Stimulated activated CD4-positive, alpha-beta T cell treated with anti-CD3 and anti-CD28 coated beads, Interleukin-15, amount 100 ng/mL, for 24 hours (primary cell): ENCODE data around the gene ZNF862.
A peak's percentile ranks its signal among the peaks of the same experiment; 100 is the strongest.

Experiments
- DNase-seq: peaks from one replicate; pipeline ENCODE4 v3.0.0-alpha.2; 2020

The ZNF862 gene

DNA sequence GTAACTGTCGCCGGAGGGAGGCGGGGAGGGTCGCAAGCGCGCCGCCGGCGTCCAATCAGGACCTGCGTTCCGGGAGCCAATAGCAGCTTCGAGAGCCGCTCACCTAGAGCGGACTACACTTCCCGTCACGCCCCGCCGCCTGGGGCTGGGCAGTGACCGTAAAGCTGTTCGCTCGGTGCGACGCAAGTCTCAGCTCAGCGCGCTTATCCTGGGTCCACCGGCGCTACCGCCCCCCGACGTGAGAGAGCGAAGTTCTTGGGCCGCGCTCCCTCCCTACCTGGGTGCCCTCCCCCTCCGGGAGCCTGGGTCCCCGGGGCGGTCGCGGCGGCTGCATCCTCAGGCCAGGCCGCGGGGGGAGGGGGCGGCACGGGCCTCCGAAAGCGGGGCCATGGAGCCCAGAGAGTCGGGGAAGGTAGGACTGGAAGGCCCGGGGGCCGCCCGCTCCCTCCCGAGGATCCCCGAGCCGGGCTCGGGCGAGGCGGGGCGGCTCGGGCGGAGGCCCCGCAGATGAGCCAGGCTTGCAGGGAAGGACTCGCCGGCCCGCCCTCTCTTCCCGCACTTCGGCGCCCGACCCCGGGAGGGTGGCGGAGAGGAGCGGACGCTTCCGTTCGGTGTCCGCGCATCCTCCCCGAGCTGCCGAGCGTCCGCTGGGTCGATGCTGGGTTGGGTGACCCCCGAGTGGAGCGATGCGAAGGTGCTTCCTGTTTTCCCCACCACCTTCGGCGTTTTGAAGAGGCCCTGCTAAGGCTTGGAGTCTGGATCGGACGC, at the start of gene ZNF862:
ZNF862 (plus strand) TSS at position 152 of the 768 bp plus-strand sequence; CDS start at position 389, 237 bp downstream.
- peak; percentile 98 for DNase-seq

DNA sequence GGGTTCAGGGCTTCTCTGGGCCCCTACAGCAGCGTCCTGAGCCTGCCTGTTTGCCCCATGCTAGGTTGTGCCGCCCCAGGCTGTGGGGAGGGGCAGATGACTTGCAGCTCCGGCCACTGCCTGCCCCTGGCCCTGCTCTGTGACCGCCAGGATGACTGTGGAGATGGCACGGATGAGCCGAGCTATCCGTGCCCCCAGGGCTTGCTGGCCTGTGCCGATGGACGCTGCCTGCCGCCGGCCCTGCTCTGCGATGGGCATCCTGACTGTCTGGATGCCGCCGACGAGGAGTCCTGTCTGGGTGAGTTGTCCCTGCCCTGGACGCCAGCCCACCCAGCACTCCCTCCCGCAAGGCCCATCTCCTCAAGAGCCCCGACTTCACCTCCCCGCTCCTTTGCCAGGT, 49.1 kb upstream of the ZNF862 start:
- no peak for DNase-seq

DNA sequence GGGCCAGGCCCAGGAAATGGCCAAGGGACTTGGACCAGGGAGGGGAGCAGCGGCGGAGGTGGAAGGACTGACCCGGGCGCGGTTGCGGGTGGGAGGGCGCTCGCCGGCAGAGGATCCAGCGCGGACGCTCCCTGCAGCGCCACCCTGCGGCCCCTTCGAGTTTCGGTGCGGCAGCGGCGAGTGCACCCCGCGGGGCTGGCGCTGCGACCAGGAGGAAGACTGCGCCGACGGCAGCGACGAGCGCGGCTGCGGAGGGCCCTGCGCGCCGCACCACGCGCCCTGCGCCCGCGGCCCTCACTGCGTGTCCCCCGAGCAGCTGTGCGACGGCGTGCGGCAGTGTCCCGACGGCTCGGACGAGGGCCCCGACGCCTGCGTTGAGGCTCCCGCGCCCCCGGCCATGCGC, 48.0 kb upstream of the ZNF862 start:
- DNase-seq: peak; percentile 63

DNA sequence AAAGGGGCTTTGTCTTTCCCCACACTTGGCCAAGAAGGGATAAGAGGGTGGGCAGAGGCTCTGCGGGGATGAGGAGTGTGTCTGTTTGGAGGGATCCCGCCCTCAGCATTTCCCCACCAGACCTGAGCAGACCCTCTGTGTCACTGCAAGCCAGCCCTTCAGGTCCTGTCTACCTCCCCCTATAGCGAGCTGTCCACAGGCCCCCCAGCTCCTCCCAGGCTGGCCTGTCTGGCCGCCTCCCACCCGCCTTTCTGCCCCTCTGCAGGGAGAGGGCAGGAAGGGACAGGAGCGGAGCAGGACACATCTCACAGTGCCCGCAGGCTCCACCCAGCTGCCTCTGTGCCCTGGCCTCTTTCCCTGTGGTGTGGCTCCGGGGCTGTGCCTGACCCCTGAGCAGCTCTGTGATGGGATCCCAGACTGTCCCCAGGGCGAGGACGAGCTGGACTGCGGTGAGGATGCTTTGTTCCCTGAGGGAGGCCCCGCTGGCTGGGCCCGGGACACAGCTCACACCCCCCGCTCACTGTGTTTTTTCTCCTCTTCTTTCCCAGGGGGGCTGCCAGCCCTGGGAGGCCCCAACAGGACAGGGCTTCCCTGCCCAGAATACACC, 47.3 kb upstream of the ZNF862 start:
- DNase-seq: no peak

DNA sequence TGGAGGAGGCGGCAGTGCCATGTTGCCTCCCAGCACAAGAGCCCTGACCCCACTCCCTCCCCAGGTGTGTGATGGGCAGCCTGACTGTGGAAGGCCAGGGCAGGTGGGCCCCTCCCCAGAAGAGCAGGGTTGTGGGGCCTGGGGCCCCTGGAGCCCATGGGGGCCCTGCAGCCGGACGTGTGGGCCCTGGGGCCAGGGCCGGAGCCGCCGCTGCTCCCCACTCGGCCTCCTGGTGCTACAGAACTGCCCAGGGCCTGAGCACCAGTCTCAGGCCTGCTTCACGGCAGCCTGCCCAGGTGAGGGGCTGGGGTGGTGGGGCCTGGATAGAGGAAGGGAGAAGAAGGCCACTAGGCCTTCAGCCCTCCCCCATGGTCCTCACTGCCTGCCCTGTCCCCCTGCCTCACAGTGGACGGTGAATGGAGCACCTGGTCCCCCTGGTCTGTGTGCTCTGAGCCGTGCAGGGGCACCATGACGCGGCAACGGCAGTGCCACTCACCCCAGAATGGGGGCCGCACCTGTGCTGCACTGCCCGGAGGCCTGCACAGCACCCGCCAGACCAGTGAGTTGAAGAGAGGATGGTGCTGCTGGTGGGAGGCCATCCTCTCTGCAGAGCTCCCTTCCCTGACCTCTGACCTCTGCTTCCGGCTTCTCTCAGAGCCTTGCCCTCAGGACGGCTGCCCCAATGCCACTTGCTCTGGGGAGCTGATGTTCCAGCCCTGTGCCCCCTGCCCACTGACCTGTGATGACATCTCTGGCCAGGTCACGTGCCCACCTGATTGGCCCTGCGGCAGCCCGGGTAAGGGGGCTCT, 46.6 kb upstream of the ZNF862 start:
- no peak for DNase-seq

DNA sequence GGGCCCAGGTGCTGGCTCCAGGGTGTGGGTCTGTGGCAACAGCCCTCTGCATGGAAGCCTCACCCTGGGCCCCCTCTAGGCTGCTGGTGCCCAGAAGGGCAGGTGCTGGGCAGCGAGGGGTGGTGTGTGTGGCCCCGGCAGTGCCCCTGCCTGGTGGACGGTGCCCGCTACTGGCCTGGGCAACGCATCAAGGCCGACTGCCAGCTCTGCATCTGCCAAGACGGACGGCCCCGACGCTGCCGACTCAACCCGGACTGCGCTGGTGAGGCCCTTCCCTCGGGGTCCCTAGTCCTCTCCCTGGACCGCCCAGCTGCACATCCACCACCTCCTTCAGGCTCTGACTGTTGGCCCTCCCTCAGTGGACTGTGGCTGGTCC, 46.0 kb upstream of the ZNF862 start:
- no peak for DNase-seq

DNA sequence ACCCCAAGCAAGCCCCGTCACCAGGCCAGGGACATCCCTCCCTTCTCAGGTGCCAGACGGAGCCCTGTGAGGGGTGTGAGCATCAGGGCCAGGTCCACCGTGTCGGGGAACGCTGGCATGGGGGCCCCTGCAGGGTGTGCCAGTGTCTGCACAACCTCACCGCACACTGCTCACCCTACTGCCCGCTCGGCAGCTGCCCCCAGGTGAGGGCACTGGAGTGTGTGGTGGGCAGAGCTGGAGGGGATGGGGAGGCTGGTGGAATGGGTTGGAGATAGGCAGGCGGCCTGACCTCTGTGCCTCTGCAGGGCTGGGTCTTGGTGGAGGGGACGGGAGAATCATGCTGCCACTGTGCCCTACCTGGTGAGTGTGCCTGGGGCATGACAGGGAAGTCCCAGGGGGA, 44.9 kb upstream of the ZNF862 start:
- no peak for DNase-seq

DNA sequence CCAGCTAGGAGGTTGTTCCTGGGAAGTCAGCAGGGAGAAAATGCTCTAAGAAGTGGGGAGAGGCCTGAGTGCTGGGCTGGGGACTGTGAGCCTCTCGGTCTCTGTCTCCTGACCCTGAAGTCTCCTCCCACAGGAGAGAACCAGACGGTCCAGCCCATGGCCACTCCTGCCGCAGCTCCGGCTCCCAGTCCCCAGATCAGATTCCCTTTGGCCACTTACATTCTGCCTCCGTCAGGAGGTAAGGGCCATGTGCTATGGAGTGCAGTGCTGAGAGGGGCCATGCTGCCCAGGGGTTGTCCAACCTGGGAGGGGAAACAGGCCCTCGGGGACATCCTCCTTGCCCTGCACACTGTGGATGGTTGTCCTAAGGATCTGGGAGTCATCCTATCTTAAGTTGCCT, 43.5 kb upstream of the ZNF862 start:
- no peak for DNase-seq

DNA sequence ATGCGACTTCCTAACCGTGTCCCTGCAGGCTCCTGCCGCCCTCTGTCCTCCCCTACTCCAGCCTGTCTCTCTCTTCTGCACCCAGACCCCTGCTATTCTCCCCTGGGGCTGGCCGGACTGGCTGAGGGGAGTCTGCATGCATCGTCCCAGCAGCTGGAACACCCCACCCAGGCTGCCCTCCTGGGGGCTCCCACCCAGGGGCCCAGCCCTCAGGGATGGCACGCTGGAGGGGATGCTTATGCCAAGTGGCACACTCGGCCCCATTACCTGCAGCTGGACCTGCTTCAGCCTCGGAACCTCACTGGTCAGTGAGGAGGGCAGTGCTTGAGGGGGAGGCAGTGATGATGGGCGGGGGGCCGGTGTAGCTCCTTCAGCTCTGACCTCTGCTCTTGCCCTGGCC, 43.0 kb upstream of the ZNF862 start:
- DNase-seq: no peak

DNA sequence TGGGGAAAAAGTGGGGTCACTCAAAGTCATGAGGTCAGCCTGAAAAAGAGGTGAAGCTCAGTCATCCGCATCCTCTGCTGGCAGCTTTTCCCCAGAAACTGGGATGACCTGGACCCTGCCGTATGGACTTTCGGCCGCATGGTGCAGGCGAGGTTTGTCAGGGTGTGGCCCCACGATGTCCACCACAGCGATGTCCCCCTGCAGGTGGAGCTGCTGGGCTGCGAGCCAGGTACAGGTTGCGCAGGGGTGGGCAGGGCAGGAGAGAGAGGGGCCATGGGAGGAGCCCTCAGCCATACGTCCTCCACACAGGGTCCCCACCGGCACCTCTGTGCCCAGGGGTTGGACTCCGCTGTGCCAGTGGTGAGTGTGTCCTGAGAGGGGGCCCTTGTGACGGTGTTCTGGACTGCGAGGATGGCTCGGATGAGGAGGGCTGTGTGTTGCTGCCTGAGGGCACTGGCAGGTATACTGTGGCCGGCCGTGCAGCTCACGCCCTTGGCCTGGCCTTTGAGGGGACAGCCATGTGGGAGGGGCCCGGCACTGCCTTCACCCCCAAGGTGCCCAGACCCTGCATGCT, 41.8 kb upstream of the ZNF862 start:
- DNase-seq: no peak

DNA sequence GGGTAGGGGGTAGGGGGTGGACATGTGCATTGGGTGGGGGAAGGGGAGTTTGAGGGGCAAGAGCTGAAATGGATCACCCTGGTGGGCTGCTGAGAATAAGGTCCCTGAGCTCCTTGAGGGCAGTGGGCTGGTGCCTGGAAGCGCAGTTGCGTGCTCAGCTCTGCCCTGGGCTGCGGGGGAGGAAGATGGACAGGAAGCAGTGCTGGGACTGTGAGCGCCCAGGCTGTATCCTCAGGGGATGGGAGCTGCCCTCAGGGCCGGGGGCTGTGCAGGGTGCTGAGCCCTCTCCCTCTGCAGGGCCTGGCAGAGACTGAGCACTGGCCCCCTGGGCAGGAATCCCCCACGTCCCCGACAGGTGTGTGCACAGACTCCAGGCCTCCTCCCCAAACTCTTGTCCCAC, 40.4 kb upstream of the ZNF862 start:
- no peak for DNase-seq

DNA sequence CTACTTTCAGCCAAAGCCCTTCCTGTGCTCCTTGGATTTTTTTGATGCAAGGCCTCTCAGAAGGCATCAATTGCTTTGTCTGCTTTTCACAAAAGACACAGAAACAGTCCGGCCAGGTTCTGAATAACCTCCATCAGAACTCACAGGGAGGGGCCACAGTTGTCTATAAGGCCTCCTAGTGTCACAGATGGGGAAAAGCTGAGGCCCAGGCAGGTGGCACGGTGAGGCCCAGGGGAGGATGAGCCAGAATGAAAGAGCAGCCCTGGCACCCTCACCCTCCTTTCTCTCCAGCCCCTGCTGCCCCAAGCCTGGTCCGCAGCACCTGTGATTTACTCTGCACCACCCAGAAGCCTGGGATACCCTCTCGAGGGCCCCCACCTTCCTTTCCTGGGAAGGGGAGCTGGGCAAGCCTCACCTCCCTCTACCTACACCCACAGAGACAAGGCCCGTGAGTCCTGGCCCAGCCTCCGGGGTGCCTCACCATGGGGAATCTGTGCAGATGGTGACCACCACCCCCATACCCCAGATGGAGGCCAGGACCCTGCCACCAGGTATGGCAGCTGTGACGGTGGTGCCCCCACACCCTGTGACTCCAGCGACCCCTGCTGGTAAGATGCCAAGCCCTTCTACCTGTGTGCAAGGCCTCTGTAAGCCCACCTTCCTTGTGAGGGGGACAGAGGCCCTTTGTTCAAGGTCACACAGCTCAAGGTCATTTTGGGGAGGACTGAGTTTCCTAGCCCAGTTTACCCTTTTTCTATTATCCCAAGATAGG, 38.6 kb upstream of the ZNF862 start:
- peak; percentile 66 for DNase-seq

DNA sequence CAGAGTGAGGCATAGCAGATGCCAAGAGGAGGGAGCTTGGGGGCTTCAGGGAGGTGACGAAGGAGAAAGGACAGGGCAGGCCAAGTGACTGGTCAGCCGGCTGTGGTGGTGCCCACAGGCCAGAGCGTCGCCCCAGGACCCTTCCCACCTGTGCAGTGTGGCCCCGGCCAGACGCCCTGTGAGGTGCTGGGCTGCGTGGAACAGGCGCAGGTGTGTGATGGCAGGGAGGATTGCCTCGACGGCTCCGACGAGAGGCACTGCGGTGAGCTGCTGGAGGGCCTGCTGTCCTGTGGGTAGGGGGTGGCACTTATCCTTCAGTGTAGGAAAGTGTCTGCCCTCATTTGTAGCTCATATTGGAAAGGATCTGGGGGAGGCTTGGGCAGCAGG, 38.0 kb upstream of the ZNF862 start:
- no peak for DNase-seq

DNA sequence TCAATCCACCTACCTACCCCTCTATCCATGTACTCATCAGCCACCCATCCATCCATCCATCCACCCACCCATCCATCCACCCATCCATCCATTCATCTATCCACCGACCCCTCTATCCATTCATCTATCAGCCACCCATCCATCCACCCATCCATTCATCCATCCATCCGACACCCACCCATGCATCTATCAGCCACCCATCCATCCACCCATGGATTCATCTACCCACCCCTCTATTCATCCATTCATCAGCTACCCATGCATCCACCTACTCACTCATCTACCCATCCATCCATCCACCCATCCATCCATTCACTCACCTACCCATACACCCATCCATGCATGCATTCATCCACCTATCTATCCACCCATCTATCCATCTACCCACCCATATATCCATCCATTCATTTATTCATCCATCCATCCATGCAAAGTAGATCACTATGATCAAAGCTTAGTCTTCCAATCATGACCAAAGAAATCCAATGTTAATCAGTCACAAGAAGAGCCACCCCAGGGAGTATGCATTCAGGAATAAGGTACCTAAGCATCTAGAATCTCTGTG, 37.1 kb upstream of the ZNF862 start:
- DNase-seq: no peak

DNA sequence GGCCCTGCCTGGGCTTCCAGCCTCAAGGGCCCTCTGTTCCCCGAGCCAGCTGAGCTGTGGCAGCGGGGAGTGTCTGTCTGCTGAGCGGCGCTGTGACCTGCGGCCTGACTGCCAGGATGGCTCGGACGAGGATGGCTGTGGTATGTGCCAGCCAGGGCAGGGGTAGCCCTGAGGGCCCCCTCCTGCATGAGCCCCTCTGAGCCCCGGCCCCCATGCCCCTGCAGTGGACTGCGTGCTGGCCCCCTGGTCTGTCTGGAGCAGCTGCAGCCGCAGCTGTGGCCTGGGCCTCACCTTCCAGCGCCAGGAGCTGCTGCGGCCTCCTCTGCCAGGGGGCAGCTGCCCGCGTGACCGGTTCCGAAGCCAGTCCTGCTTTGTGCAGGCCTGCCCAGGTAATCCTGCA, 36.4 kb upstream of the ZNF862 start:
- no peak for DNase-seq

DNA sequence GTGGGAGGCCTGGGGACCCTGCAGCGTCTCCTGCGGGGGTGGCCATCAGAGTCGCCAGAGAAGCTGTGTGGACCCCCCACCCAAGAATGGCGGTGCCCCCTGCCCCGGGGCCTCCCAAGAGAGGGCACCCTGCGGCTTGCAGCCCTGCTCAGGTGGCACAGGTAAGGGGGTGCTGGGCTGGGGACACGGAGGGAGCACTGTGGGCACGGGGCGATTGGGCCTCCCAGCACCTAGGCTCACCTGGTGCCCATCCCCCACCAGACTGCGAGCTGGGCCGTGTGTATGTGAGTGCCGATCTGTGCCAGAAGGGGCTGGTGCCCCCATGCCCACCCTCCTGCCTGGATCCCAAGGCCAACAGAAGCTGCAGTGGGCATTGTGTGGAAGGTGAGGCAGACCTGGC, 35.2 kb upstream of the ZNF862 start:
- no peak for DNase-seq

DNA sequence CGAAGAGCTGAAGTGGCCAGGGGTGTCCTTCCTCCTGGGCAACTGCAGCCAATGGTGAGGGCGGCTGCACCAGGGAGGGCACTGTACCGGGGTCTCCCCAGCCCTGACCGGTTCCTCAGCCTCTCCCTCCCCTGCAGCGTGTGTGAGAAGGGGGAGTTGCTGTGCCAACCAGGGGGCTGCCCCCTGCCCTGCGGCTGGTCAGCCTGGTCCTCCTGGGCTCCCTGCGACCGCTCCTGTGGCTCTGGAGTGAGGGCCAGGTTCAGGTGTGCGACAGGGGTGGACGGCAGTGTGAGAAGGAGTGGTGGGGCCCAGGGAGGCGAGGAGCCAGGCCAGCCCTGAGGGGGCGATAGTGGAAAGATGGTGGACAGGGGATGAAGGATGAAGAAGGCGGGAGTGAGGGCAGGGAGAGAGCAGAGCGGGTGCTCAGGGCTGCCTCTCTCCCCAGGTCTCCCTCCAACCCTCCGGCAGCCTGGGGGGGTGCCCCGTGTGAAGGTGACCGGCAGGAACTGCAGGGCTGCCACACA, 34.6 kb upstream of the ZNF862 start:
- DNase-seq: no peak

DNA sequence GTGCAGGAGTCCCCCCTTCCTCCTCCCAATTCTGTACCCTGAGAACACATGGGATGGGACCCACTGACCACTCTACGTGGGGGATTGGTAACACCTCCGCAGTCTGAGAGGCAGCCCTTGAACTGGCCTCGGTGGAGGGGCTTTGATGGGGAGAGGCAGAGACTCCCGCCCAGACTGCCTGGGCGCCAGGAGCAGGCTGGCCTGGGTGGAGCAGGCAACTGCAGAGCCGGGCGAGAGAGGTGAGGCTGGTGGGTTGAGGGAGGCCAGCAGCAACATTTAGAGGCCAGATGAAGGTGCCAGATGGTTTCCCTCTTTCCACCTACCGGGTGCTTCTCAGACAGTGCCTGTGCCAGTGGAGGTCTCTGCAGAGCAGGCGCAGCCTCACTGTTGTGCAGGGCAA, 34.1 kb upstream of the ZNF862 start:
- no peak for DNase-seq

DNA sequence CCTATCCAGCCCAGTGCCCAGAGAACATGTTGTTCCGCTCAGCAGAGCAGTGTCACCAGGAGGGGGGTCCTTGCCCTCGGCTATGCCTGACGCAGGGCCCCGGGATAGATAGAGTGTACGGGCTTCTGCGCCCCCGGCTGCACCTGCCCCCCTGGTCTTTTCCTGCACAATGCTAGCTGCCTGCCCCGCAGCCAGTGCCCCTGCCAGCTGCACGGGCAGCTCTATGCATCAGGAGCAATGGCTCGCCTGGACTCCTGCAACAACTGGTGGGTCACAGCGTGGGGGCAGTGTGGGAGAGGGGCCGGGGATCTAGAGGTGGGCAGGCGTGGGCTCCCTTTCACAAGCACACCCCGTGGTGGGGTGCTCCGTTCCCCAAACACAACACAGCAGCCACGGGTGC, 31.4 kb upstream of the ZNF862 start:
- no peak for DNase-seq

DNA sequence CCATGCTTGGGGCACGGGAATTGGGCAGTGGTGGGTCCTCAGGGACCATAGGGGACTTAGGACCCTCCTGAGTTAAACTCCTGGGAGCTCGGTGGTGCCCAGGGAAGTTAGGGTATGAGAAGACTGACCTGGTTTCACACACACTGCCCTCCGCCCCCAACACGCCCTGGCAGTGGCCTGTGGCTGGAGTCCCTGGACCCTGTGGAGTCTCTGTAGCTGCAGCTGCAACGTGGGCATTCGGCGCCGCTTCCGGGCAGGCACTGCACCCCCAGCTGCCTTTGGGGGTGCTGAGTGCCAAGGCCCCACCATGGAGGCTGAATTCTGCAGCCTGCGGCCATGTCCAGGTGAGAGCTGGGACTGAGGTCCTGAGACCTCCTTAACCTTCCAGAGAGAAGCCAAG, 29.9 kb upstream of the ZNF862 start:
- DNase-seq: no peak

DNA sequence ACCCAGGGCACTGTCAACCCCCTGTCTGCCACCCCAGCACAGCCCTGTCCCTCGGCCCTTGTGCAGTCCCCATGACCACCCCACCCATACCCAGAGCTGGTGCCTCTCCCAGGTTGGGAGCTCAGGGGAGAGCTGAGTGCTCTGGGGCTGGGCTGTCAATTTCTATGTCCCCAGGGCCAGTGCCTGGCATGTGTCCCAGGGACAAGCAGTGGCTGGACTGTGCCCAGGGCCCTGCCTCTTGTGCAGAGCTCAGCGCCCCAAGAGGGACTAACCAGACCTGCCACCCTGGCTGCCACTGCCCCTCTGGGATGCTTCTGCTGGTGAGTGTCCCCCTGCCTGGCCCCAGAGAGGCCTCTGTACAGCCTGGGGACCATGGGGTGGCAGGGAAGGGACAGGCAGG, 29.0 kb upstream of the ZNF862 start:
- DNase-seq: no peak

DNA sequence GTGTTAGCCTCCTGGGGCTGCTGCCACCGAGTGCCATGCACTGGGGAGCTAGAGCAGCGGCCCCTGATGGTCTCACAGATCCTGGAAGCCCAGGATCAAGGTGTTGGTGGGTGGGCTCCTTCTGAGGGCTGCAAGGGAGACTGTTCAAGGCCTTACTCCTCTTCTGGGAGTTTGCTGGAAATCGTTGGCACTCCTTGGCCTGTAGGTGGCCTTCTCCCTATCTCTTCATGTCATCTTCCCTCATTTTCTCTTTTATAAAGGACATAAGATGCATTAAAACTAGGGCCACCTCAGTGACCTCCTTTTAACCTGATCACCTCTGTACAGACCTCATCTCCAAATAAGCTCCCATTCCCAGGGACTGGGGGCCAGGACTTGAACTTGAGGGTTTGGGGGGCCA, 27.0 kb upstream of the ZNF862 start:
- no peak for DNase-seq
